Neuron (in vitro differentiated cells): ENCODE data around the gene ST3GAL4.
"Not testable (repeated sequence)": the region's sequence is repeated elsewhere in the genome, so short reads cannot be mapped to it uniquely, and the experiment has no call there.

Experiments
- H2AFZ ChIP-seq: one replicate; pipeline ENCODE4 v1.6.1; 2013; ENCODE audit warnings: low read depth, mild to moderate bottlenecking, inconsistent platforms, low read length, moderate library complexity
- H3K27me3 ChIP-seq: one replicate; pipeline ENCODE4 v1.6.1; 2013; ENCODE audit warnings: low read length; ENCODE audit not compliant: insufficient read depth
- H3K36me3 ChIP-seq: one replicate; pipeline ENCODE4 v1.6.1; 2013; ENCODE audit warnings: low read length; ENCODE audit not compliant: insufficient read depth
- H3K4me1 ChIP-seq: one replicate; pipeline ENCODE4 v1.6.1; 2013; ENCODE audit warnings: low read length; ENCODE audit not compliant: insufficient read depth
- H3K4me3 ChIP-seq: 2 replicates; pipeline ENCODE4 v1.5.1; 2013; ENCODE audit warnings: mild to moderate bottlenecking, low read length, moderate library complexity
- H3K9me3 ChIP-seq: one replicate; pipeline ENCODE4 v1.6.1; 2013; ENCODE audit warnings: low read length

ST3GAL4 gene

DNA sequence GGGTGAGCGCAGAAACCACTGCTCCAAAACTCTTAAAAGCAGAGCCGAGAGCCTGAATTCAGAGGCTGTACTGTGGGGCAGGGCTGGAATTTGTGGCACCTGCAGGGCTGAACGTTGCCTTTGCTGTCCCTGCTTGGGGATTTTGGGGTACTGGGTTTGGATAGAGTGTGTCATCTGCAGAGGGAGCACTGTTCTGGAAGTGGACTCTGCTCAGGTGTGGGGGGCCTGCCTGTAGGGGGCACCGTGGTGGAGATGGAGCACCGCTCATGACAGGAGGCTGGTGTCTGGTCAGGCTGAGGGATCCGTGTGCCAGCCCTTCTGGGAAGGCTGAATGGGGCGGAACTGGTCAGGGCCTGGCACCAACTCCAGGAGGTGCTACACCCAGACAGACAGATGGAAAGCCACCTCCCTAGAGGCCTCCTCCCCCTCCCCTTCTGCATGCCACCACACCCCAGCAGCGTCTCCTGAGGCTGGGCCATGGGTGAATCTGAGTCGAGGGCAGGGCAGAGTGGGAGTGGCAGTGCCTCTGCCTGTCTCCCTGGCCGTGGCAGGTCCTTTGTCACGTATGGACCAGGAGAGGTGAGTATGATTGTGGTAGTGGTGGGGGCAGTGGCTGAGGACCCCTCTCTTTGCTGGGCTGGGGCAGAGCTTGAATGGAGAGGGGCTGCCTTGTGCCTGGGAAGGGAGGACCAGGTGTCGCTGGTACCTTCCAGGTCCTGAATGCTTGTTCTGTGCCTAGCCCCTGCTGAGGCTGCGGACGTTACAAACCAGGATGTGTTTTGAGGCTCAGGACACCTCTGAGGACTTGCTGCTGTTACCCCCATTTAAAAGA is 11.6 kb downstream of the ST3GAL4 start:
- not testable (repeated sequence) for H3K36me3 ChIP-seq, H3K4me1 ChIP-seq, H3K9me3 ChIP-seq, H3K4me3 ChIP-seq, H2AFZ ChIP-seq, H3K27me3 ChIP-seq

DNA sequence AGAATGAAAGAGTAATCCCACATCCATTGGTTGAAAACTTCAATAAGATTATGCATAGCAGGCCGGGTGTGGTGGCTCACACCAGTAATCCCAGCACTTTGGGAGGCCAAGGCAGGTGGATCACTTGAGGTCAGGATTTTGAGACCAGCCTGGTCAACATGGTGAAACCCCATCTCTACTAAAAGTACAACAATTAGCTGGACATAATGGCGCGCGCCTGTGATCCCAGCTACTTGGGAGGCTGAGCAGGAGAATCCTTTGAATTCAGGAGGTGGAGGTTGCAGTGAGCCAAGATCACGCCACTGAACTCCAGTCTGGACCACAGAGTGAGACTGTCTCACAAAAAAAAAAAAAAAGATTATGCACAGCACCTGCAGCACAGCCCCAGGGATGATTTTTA is 12.3 kb downstream of the ST3GAL4 start:
- not testable (repeated sequence) for H3K4me1 ChIP-seq, H3K36me3 ChIP-seq, H2AFZ ChIP-seq, H3K4me3 ChIP-seq, H3K9me3 ChIP-seq, H3K27me3 ChIP-seq

DNA sequence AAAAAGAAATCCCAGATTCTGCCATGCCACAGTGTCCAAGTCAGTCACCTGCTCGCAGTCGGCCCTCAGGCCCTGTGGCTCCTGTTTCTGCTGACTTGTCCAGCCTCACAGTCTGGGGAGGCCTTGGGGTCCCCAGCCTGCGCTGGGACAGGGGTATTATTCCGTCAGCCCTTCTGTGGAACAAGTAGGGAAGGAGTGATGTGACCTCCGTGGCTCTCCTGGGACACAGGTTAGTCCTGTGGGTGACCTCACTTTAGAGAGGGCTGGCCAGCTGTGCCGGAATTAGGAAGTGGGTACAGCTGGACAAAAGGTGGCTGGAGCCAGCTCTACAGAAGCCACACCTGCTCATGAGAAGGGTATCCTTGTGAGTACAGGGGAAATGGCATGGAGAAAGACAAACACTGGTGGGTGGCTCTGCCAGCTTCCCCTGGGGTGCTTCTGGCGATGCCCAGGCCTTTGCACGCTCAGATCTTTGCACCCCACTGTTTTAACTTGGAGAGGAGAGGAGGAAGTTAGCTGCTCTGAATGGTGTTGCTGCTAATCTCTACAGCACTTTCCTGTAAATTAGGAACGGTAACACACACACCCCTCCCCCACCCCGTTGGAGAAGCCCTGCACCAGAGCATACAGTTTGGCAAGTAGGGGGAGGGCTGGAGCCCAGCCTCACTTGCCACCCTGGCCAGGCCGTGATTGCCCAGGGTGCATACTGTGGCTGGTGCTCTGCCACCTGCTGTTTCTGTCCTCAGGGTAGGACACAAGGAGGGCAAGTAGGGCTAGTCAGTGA is 13.0 kb downstream of the ST3GAL4 start:
- not testable (repeated sequence) for H3K27me3 ChIP-seq, H3K4me3 ChIP-seq, H2AFZ ChIP-seq, H3K36me3 ChIP-seq, H3K9me3 ChIP-seq, H3K4me1 ChIP-seq

DNA sequence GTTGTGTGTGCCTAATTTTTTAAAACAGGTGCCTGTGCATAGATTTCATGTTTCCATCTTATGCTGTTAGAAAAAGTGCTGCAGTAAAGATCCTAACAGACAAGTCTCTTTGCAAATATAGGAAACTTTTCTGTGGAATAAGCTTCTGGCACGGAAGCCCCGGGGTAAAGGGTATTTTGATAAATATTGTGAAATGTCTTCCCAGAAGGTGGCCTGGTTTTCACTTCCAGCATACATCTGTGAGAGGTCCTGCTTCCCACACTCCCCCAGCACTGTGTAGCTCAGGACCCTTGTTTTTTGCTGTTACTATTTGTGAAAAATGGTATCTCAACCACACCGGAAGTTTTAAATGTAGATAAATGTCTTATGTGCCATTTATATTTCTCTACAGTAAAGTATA is 14.5 kb downstream of the ST3GAL4 start:
- Histone ChIP-seq H3K4me3 (no peak overlapping the region), H3K27me3 (no peaks in the 10 kb centered on the region), H3K36me3 (no peaks in the 10 kb centered on the region), H3K4me1 (no peaks in the 10 kb centered on the region), H3K9me3 (no peaks in the 10 kb centered on the region), H2AFZ (no peak overlapping the region)

DNA sequence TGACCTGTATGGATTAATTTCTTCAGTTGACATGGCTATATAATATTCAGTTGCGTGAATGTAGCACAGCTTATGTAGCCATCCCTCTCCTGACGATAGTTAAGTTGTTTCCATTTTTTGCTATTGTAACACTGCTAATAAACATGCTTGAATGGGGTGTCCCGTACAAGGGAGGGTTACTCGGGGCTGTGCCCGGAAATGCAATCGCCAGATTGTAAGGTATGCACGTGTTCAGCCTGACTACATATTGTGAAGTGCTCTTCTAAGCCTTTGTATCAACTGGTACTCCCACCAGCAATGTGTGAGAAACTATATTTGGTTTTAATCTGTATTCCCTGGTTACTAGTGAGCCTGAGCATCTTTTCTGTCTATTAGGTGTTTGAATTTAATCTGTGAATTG is 16.1 kb downstream of the ST3GAL4 start:
- Histone ChIP-seq H3K9me3 (no peaks in the 10 kb centered on the region), H3K4me3 (no peak overlapping the region), H3K36me3 (no peaks in the 10 kb centered on the region), H2AFZ (no peak overlapping the region), H3K4me1 (no peaks in the 10 kb centered on the region), H3K27me3 (no peaks in the 10 kb centered on the region)

DNA sequence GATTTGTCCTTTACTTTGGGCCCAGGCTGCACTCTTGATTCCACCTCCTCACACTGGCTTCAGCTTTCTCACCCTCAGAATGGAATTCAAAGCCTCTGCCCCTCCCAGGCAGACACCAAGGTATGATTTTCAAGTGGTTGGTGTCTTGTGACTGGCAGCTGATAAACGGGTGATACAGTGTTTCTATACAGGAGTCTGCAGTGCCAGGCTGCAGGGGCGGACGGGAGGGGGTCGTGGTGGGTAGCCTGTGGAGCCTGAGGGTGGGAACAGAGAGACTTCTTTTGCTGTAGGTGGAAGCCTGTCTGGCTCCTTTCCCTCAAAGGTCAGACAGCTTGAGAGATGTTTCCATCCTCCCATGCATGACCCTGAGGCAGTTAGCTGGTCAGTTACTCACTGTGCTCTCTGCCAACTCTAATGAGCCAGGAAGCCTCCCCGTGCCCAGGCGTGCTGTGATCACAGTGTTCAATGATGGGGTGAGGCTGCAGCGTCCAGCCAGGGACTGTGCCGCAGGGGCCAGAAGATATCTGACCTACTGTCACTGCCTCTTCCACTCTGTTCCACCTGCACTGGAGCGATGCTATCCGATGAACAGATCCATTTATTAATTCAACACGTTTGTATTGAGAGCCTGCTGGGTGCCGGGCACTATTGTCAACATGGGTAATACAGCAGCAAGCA is 18.0 kb downstream of the ST3GAL4 start:
- not testable (repeated sequence) for H3K9me3 ChIP-seq, H2AFZ ChIP-seq, H3K4me3 ChIP-seq, H3K4me1 ChIP-seq, H3K36me3 ChIP-seq, H3K27me3 ChIP-seq

DNA sequence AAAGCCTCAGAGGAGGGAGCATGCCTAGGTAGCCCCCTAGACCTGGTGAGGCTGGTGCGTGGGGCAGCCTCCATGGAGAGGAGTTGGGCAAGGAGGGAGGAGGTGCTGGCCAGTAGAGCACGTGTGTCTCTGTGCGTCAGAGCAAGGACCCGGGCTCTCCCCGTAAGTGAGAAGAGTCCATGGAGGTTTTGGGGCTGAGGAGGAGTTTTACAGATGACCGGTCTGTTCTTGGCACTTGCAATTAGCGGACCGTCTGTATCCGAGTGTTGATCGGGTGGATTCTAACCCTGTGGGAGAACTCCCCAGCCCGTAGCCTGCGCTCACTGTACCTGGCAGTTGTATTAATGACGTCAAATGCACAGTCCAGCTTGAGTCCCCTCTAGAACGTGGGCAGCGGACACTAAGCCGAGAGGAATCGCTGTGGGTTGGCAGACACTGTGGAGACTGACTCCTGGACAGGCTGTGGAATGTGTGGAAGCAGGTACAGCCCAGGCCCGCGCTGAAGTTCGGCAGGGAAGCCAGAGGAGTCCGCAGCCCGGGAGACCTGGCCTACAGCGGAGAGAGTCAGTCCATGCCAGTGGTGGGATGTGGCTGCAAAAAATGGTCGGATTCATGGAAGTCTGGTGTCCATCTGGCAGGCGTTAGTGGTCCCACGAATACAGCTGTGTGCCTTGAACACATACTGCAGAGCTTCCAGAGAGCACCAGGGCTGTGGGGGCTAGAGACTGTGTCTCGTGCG is 19.2 kb downstream of the ST3GAL4 start:
- not testable (repeated sequence) for H2AFZ ChIP-seq, H3K9me3 ChIP-seq, H3K27me3 ChIP-seq, H3K4me1 ChIP-seq, H3K36me3 ChIP-seq, H3K4me3 ChIP-seq

DNA sequence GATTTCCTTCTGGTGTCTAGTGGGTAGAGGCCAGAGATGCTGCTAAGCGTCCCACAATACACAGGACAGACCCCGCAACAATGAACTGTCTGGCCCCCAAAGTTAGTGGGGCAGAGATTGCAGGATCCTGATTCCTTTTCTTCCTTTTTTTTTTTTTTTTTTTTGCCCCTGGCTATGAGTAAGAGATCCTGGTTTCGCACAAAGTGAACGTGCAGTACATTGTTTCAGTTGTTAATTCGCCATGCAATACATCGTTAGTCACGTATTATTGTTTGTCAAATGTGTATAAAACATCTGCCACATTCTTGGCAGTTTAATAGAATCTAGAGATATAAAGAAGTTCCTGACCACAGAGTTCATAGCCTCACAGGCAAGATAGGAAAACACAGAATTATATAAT is 20.2 kb downstream of the ST3GAL4 start:
- Histone ChIP-seq H3K4me1 (no peaks in the 10 kb centered on the region), H2AFZ (no peak overlapping the region), H3K36me3 (no peaks in the 10 kb centered on the region), H3K9me3 (no peaks in the 10 kb centered on the region), H3K4me3 (no peak overlapping the region), H3K27me3 (no peaks in the 10 kb centered on the region)

DNA sequence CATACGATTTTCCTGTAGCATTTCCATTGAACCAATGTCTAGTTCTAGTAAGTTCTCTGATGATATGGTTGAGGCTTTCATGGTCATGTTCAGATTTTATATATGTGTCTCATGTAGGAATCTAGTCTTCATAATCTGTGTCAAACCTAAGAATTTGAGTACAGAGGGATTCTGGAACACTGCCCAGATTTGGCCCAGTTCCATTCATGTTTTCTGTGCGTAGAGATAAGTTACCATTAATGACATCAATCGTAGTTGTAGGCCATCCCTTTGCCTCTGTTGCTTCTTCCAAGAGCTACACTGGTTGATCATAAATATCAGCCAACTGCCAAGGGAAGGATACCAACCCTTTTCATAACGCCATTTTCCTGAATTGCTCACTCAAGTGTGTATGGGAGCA is 23.3 kb downstream of the ST3GAL4 start:
- Histone ChIP-seq H2AFZ (no peak overlapping the region), H3K4me3 (no peak overlapping the region), H3K9me3 (no peaks in the 10 kb centered on the region), H3K4me1 (no peaks in the 10 kb centered on the region), H3K27me3 (no peaks in the 10 kb centered on the region), H3K36me3 (no peaks in the 10 kb centered on the region)

DNA sequence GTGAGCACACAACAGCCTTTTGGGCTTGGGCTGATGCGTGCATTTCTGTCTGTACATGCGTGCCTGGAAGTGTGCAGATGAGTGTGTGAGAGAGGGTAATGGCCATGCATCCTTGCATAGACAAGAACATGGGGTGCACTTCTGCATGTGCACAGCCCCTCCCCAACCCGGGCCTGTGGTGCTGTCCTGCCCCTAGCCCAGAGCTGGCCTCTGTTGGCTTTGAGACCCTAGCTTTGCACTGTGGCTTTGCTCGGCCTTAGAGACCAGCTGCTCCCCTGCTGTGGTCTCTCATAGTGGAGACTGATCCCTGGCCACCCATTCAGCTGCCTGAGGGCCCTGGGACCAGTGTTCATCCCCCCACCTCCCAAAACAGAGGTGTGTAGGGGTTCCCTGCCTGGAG is 25.4 kb downstream of the ST3GAL4 start:
- H3K4me3 ChIP-seq = no peak overlapping the region
- H2AFZ ChIP-seq = no peak overlapping the region
- no peaks in the 10 kb centered on the region for H3K27me3 ChIP-seq
- no peaks in the 10 kb centered on the region for H3K4me1 ChIP-seq
- H3K36me3 ChIP-seq = no peaks in the 10 kb centered on the region
- H3K9me3 ChIP-seq = no peaks in the 10 kb centered on the region

DNA sequence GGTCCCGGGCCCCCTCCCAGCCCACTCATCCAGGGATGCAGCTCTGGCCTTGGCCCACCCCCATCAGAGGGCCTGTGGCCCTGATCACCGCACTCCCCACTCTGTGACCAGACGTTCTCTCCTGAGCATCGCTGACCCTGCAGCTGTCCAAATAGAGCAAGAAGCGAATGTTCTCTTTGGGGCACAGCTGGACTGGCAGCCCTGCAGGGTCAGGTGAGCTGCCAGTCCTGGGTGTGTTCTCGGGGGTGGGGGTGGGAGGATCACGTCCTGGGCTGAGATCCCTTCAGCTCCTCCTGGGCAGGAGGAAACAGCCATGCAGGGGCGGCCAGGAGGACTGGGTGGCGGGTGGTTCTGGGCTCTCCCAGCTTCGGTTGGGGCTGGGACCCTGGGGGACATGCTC is 26.5 kb downstream of the ST3GAL4 start:
- H3K36me3 ChIP-seq, H3K27me3 ChIP-seq, H3K9me3 ChIP-seq, H3K4me1 ChIP-seq, H3K4me3 ChIP-seq, H2AFZ ChIP-seq: not testable (repeated sequence)

DNA sequence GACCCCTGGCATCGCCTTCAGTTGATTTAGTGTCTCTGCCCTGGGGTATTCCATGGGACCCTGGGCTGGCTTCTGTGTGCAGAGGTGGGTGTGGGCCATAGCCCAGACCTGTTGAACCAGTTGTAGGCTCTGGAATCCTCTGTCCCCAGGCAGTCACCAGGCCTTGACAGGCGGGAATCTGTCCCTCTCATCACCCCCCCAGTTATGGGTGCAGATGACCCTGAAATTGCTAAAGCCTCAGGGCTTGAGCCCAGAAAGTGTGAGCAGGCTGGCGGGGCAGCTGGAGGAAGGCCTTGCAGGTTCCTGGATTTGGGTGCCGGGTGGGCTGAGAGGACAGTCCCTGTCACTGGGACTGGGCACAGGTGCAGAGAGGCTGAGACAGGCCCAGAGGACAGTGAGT is 27.2 kb downstream of the ST3GAL4 start:
- not testable (repeated sequence) for H3K36me3 ChIP-seq, H2AFZ ChIP-seq, H3K9me3 ChIP-seq, H3K27me3 ChIP-seq, H3K4me1 ChIP-seq, H3K4me3 ChIP-seq
